ENCODE results near the gene TPP1.
A peak's percentile ranks its signal among the peaks of the same experiment; 100 is the strongest.

Gene TPP1

GRCh38 chr11:6626971-6627761 lies 7.9 kb upstream of the TPP1 start:
- DNase-seq: no peak

- no peak for DNase-seq
Observed at GRCh38 chr11:6625832-6626420, 6.7 kb upstream of the TPP1 start.

DNA sequence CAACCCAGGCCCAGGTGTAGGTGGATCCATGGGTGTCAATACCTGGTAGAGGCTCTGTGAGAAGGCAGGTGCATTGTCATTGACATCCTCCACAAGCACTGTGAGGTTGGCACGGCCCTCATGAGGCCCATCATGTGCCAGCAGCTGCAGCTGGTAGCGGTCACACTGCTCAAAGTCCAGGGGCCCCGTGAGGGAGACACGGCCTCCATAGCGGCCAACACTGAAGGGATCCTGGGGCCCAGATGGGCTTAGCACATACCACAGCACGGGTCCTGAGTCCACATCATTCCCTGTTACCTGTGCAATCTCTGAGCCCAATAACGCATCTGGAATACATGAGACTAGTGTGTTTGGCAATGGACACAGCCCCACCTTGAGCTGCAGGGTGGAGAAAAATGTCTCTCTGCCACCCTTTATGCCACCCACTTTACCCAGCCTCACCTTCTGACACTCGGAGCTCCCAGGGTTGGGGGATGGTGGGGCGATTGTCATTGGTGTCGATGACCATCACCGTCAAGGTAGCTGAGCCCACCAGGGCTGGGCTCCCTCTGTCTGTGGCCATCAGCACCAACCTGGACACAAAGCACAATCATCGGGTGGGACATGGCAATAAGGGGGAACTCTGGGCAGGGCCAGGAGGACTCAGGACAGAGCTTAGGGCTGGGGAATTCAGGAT lies 6.1 kb upstream of the TPP1 start:
- DNase-seq: no peak

- DNase-seq: no peak
Observed at GRCh38 chr11:6623391-6624363, 4.5 kb upstream of the TPP1 start.

- no peak for DNase-seq
Observed at GRCh38 chr11:6622261-6623171, 3.3 kb upstream of the TPP1 start.

GRCh38 chr11:6621711-6622211 lies 2.5 kb upstream of the TPP1 start:
- DNase-seq: no peak

GRCh38 chr11:6620636-6621035 lies 1.4 kb upstream of the TPP1 start:
- no peak for DNase-seq

DNA sequence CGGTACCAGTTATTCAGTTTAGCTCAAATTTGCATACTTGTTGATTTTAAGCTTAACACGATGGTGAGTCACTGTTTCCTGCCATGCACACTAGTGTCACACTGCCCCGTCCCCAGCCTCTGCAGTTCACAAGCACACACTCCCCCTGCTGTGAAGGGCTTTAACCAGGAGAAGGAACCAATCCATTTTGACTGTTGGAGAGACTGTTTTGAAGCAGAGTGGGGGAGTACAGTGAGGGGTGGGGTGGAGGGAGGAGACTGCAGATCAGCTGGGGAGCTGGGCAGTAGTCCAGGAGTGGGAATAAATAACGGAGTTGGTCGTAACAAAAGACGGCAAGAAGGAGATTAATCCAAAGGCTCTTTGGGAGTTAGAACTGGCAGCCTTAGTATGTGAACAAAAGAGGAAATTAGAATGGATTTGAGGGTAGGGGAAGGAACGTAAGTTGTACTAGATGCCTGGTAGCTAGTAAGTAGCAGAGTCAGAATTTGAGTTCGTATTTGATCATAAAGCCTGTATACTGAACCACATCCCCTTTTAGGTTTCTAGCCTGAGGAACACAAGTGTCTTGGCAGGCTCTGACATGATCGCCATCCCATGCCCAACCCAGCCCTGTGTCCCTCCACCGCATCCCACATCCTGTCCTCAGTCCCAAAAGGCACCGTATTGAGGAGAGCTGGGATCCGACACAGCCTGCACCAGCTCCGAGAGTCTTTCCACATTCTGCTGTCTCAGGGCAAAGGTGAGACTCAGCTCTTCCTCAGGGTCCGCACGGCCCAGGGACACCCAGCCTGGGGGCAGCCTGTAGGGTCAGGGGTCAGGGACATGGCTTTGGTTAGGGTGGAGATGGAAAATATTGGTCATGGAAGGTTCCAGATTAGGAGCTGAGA lies 862 bp downstream of the TPP1 start:
- DNase-seq: no peak

DNA sequence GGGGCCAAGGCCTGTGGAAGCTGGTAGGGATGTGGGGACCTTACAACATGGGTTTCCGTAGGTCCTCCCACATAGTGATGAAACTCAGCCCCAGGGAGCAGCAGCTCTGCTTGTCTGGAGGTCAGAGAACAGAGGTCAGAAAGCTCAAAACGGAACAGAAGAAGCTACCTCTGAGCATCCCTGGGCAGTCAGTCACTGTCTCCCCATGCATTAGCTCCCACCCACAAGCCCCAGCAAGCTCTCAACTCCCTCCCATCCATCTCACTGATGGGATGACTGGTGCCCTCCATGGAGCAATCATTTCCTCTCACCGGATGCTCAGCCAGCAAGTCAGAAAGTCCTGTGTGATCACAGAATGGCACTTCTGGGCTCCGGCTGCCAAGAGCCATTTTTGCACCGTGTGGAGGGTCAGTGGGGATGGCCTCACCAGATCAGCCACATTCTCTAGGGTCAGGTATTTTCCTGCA lies 1.9 kb downstream of the TPP1 start:
- DNase-seq: no peak

DNA sequence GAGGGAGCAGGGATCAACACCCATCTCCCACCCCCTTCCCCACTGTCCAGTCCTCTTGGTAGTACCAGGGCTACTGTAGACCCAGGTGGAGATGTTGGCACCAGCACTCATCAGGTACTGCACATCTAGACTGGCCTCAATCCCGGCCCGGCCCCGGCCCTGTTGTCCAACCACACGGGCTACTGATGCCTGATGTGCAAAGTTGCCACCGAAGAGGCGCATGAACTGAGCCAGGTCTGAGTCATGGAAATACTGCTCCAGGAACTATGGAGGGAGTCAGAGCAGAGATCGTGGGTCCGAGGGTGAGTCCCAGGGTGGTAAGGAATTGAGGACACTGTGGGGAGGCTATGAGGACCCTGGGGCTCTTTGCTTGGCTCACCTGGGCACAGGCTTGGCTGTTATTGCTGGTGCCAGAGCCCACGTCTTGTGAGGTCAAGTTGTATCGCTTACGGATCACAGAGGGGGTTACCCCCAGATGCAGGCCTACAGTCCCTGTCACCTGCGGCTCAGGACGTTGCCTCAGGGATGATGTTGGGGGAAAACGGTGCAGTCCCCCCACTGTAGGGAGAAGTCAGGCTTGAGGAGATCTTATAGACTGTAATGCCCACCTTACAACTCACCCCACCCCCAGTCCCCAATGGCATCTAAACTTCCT lies 2.5 kb downstream of the TPP1 start:
- DNase-seq: no peak

- no peak for DNase-seq
Observed at GRCh38 chr11:6615882-6616585, 3.2 kb downstream of the TPP1 start.

- DNase-seq: no peak
Observed at GRCh38 chr11:6615046-6615445, 4.2 kb downstream of the TPP1 start.

- DNase-seq: no peak
Observed at GRCh38 chr11:6614446-6614845, 4.8 kb downstream of the TPP1 start.

DNA sequence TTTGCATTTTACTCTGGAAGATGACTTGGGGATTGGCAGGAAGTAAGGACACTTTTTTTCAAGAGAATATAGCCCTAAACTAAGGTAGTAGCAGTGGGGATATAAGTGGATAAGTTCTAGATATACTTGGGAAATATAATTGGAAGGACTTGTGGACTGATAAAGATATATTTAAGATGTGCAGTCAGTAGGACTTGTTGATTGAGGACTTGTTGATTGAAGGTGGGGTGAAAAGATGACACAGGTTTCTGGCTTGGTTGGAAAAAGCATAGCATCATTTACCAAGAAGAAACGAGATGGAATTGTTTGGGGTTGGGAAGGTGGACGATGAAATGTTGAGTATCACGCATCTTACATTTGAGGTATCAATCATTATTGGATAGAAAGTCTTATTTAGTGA lies 5.7 kb downstream of the TPP1 start:
- no peak for DNase-seq

DNA sequence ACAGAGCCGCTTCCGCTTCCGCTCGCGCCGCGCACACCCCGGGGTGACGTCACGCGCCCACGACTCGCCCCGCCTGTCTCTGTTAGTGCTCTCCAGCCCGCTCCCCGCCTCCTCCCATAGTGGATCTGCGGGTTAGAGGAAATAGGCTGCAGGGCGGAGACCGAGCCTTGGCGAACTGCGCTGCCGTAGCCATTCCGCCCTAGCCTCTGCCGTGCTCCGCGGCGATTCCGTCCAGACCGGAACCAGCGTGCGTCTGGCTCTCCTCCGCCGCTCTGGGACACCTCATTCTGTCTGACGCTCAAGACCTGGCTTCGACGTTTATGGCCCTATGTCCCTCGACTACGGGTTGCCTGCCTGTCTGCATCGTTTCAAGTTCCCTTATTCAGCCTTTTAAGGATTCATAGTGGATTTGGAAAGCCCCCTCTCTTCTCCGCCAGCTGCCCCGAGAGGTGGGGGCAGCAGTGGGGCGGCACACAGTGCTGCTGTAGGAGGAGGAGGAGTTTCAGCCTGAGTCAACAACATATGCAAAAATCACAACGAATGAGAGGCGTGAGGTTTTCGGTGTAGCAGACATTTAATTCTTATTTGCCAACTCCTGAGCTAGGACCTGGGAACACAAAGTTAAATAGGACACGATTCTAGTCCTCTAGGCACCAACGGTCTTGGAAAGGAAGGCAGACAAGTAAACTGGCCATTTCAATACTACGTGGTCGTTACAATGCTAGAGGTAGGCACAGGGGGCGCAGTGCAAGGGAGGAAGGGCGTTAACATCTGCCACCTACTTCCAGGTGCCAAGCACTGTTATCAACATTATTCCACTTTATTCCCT lies 6.8 kb downstream of the TPP1 start, which contains the start of gene TAF10:
TSS of gene TAF10 (minus strand) at position 4 of the 829 bp plus-strand sequence. CDS start 27 bp downstream, outside the sequence.
- peak; percentile 76 to 95 for DNase-seq

DNA sequence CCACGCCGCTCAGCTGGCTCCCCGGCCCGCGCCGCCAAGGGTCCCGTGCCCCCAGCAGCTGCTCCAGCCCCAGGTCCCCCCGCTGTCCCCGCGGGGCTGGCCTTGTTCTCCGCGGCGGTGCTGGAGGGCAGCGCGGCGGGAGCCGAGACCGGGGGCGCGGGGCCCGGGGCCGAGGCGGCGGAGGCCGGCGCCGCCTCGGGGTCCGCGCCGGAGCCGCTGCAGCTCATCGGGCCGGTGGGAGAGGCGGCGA lies 7.3 kb downstream of the TPP1 start:
- no peak for DNase-seq

GRCh38 chr11:6611092-6611962 lies 7.9 kb downstream of the TPP1 start:
- no peak for DNase-seq
